Muscle of arm (tissue), 12 donors: ENCODE data around the gene FAM136A. TPM values are rescaled to one million over a fixed set of nuclear protein-coding genes. Genes with fewer than 3 reads are reported as not detected.
A peak's percentile ranks its signal among the peaks of the same experiment; 100 is the strongest.
"Not testable (repeated sequence)": the region's sequence is repeated elsewhere in the genome, so short reads cannot be mapped to it uniquely, and the experiment has no call there.

Experiments
- DNase-seq: peaks from one replicate; pipeline ENCODE4 v3.0.0-alpha.2; 2013
- polyA plus RNA-seq, 12 donors: library from polyadenylated mRNA; unstranded; fragments of 120-200 nt; gene quantifications; one replicate each; pipeline ENCODE4 v1.2.1, GENCODE V29; 2013; ENCODE audit not compliant: insufficient read length in 12 of 12

FAM136A gene
- polyA plus RNA-seq, 12 donors: 35.9 to 50.3 (median 41.4) TPM; not detected in 1

DNA sequence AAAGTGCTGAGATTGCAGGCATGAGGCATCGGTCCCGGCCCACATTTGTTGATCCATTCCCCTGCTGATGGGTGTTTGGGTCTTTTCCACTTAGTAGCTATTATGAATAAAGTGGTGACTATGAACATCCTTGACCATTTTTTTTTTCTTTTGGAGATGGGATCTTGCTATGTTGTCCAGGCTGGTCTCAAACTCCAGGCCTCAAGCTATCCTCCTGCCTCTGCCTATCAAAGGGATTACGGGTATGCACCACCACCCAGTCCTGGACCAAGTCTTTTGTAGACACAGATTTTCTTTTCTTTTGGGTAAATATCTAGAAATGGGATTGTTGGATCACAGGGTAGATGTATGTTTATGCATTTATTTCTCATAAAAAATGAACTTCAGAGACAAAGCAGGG lies 1.3 kb upstream of the FAM136A start:
- no peak for DNase-seq

DNA sequence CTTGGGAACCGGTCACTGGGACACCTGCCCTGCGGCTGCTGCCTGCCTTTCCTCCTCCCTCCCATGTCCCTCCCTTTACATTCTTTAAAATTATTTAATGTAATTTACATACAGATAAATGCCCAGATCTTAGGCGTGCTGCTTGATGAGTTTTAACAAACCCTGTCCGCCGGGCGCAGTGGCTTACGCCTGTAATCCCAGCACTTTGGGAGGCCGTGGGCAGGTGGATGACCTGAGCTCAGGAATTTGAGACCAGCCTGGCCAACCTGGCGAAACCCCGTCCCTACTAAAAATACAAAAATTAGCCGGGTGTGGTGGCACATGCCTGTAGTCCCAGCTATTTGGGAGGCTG lies 304 bp upstream of the FAM136A start:
- not testable (repeated sequence) for DNase-seq

DNA sequence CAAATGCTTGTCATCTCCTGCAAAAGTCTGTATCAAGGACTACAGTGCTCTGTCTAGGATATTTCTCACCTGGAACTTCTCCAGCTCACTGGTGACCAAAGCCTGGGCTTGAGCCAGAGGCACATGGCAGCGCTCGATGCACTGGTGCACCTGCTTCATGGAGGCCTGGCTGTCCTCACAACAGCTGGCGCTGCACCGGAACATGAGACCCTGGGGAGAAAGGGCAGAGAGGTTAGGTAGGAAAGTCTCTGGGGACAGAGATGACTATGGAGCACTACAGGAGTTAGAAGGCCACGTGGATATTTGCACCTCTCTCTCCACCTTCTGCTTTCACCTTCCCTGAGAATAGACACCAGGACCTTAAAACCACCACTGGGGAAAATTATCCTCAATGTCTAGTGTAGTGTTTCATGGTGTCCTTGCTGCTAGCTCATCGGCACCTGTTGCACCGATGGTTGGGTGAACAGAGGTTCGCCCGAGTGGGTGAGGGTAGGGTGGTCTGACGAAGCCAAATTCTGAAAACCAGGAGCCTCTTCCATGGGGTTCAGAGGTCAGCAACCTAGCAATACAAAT lies 1.0 kb downstream of the FAM136A start:
- no peak for DNase-seq

DNA sequence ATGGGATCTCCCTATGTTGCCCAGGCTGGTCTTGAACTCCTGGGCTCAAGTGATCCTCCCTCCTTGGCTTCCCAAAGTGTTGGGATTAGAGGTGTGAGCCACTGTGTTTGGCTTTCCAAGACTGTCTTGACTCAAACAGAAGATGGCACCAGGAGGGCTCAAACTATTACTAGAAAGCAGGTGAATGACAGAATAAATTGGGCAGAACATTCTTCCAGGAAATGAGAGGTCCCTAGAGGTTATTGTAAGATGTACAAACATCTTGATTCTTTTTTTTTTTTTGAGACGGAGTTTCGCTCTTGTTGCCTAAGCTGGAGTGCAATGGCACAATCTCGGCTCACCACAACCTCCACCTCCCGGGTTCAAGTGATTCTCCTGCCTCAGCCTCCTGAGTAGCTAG lies 4.0 kb downstream of the FAM136A start:
- DNase-seq: not testable (repeated sequence)

DNA sequence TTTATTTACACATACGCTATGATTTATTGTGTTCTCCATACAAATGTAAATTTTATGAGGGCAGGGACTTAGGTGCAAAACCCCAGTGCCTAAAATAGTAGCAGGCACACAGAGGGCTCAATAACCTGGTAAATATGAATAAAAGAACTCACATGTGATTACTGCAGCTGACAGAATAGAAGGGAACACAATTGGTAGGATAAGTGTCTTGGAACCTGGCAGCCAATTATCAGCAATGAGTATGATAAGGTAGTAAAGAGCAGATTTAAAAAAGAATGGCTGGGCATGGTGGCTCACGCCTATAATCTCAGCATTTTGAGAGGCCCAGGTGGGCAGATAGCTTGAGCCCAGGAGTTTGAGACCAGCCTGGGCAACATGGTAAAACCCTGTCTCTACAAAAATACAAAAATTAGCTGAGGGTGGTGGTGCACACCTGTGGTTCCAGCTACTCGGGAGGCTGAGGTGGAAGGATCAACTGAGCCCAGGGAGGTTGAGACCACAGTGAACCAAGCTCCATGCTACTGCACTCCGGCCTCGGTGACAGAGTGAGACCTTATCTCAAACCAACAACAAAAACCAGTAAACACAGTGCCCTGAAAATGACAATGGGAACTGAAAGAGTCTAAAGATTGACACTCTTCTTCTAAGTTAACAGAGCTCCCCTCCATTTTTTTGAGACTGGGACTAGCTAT lies 18.2 kb downstream of the FAM136A start:
- no peak for DNase-seq

DNA sequence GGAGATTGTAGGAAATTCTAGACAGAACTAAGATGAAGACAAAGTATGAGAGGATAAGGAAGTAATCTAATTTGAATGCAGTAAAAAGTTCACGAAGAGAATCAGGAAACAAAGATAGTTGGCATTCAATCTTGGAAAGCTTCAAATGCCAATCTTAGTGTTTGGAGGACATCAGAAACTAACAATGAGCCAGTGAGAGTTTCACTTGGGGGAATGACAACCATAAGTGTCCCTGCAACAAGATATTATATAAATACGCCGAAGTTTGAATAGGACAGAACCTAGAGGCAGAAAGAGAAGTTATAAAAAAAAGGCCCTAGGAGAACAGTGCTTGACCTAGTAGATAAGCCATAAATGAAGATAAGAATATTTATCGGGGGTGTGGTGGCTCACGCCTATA lies 19.4 kb downstream of the FAM136A start:
- no peak for DNase-seq

DNA sequence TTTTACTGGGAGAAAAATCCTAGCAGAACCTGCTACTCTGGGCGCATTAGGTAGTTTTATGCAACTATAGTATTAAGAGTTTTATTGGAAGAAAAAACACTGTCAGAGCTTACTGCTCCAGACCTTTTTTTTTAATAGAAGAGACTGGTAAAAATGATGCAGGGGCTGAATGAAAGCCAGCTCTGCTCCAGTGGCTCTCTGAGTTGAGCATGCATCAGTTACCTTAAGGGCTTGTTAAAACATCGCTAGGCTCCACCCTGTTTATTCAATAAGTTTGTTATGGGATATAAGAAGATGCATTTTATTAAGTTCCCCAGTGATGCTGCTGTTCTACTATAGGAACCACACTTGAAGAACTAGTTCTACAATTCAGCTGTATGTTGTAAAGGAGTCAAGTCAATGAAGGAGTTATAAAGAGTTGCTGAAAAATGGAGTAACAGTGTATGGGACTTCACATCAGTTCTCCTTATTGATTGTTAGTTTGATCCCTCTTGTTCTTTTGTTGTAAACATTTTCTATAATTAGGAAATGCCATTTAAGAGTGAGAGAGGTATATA lies 21.5 kb downstream of the FAM136A start:
- DNase-seq: no peak

DNA sequence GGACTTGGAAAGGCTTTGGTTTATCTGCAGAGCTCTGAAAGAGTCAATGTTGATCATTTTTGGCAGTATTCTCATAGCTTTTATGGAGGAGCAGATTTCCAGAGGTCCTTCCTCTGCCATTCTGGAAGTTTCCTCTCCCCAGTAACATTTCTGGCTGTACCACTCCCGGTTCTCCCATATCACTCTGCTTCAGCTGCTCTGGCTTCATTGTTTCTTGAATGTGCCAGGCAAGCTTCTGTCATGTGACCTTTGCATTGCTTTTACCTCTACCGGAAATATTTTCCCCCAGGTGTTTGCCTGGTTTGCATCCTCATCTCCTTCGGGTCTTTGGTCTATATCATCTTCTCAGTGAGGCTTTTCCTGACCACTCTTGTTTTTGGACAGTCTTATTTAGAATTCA lies 31.5 kb downstream of the FAM136A start:
- DNase-seq: no peak

DNA sequence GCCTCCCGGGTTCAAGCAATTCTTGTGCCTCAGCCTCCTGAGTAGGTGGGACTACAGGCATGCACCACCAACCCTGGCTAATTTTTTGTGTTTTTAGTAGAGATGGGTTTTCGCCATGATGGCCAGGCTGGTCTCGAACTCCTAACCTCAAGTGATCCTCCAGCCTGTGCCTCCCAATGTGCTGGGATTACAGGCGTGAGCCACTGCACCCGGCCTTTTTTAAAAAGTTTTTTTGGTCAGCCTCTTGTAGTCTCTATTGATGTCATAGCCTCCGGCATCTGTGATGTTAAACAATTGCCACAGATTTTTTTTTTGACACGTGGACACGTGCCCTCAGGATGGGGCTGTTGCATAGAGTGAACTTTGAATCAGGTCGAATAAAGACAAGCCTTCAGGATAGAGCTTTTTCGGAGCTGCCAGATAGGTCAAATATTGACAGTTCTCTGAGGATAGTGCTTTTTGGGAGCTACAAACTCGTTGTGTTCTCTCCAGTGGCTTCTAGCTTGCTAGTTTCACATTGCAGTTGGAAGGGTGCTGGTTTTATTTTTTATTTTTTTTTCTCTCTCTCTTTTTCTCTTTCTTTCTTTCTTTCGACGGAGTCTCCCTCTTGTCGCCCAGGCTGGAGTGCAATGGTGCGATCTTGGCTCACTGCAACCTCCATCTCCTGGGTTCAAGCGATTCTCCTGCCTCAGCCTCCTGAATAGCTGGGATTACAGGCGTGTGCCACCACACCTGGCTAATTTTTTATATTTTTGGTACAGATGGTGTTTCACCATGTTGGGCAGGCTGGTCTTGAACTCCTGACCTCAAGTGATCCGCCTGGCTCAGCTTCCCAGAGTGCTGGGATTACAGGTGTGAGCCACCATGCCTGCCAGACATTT lies 32.2 kb downstream of the FAM136A start:
- not testable (repeated sequence) for DNase-seq

DNA sequence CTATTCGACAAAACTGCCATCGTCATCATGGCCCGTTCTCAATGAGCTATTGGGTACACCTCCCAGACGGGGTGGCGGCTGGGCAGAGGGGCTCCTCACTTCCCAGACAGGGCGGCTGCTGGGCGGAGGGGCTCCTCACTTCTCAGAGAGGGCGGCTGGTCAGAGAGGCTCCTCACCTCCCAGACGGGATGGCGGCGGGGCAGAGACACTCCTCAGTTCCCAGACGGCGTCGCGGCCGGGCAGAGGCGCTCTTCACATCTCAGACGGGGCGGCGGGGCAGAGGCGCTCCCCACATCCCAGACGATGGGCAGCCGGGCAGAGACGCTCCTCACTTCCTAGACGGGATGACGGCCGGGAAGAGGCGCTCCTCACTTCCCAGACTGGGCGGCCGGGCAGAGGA lies 34.9 kb downstream of the FAM136A start:
- not testable (repeated sequence) for DNase-seq

DNA sequence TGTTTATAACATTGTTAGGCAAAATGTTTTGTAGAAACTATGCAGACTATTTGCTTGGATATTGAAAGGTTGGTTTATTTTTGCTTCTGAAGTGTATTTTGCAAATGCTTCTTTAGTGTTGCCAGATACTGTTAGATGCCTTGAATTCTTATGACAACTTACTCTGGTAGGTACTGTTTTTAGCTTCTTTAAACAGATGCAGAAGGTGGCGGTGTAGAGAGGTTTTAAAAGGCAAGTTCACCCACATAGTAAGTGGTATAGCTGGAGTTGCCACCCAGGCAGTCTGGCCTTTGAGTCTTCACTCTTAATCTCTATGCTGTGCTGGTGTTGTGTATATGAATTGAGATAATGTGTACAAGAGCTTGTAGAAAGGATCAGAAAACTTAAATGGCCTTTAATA lies 40.4 kb downstream of the FAM136A start:
- no peak for DNase-seq

DNA sequence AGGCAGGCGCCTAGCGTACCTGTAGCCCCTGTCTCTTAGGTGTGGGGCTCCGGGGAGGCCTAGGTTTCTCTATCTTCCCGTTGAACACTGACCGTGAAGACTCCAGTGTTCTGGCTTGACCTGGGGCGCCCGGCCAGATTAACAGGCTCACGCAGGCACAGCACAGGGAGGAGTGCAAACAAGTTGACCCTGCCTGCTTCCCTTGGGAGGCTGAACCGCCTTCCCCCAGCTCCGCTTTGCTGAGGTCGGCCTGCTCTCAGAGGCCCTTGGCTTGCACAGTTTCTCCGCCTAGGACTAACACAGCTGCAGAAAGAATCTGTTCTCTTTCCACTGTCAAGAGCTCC lies 43.4 kb downstream of the FAM136A start:
- DNase-seq: peak; percentile 51

DNA sequence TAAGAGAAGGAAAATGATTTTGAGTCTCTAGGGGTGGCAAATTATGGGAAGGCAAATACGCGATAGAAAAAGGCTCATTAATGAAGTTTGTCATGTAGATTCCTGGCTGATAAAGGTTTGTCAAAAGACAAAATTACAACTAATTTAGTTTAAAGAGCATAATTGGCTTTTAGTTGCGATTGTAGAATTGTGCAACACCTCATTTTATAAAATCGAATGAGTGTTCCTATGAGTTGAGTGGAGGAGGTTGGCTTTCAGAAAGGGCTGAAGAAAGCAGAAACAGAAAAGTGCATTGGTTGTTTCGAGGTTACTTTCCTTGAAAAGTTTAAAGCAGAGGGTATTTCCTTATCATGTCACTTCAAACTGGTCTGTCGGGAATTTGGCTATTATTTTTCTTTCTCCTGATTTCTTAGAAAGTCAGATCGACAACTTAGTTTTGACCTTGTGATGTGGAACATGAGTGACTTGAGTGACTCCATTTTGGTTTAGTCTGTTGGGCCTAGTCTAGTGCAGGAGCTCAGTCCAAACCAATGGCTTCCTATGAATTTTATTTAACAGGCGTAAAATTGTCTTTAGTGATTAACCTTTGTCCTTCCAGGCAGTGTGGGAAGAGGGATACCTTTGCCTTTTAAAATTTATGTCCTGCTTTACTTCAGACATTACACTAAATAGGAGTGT lies 46.1 kb downstream of the FAM136A start:
- DNase-seq: no peak

DNA sequence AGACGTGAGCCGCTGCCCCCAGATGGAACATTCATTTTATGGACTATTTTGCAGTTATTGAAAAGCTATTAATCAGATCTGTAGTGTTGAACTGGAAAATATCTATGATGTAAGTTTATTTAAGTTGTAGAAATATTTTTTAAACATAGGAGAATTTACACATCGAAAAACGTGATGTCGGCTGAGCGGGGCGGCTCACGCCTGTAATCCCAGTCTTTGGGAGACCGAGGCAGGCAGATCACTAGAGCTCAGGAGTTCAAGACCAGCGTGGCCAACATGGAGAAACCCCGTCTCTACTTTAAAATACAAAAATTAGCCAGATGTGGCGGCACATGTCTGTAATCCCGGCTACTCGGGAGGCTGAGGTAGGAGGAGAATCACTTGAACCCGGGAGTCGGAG lies 51.4 kb downstream of the FAM136A start:
- DNase-seq: no peak

DNA sequence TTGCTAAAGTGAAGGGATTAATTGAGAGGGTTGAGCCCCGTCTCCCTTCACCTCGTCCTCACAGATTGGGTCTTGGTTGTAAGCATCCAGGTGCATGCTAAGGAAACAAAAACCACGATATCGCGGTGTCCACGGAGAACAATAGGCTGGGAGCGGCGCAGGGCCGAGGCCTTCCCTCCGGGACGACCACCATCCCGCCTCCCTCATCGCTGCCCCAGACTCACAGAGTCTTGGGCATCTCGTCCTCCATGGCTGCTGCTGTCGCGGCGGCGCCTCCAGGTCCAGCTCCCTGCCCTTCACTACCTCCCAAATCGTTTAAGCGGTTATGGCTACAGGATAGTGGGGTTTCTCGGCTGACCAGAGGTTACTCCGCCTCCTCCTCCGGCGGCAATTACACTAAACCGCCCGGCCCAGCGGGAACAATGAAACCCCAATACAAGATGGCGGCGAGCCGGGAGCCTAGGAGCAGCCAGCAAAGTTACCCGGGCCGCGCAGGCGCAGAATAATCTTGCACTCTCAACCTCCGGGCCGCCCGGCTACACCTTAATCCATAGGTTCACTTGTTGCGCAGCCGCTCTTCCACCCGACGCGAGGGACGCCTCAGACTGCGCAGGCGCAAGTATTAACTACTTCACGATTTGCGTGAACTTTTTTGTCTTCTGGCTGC lies 53.6 kb downstream of the FAM136A start, which contains the start of gene TIA1:
Gene TIA1, minus strand, starts transcription at position 448 of the 667 bp plus-strand sequence. Its CDS starts 198 bp downstream, at position 250.
- DNase-seq: peak; percentile 99

DNA sequence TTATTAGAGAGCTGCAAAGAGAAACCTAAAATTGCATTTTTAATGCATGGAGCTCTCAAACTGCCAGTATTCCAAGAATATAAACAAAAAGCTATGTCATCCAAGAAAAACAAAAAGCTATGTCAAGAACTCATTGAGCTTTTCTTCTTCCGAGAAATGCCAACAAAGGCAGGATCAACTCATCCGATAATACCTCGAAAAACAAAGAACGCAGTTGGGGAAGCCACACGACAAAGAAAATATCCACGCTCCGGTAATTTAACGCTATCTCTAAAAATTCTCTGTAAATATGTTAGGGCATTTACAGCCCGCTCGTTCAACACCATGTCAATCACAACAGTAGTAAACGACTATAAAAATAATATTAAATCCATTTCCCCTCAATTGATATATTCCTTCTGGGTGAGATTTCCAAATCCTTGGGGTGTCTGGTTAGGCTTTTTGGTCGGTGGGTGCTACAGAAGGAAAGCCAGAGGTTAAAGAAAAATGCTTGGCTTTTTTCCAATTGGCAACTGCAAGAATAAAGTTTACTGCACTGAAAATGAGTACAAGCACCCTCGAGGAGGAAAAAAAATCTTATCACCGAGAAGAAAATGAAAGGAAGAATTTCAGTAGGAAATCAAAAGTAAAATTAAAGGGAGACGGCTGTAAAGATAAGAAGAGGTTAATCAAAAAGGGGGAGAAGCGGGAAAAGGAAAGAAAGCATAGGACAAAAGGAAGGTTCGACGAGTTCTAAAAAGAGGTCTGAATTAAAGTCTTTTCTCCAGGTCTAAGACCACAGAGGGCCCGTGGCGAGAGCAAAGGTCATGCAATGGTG lies 54.3 kb downstream of the FAM136A start:
- peak; percentile 68 for DNase-seq
